Activated T-cell treated with anti-CD3 and anti-CD28 coated beads for 4 hours (primary cell): ENCODE measurements around the gene CLDN1.

Experiments used
- DNase-seq: peaks from one replicate; pipeline ENCODE4 v3.0.0-alpha.2; 2020

CLDN1 gene

DNA sequence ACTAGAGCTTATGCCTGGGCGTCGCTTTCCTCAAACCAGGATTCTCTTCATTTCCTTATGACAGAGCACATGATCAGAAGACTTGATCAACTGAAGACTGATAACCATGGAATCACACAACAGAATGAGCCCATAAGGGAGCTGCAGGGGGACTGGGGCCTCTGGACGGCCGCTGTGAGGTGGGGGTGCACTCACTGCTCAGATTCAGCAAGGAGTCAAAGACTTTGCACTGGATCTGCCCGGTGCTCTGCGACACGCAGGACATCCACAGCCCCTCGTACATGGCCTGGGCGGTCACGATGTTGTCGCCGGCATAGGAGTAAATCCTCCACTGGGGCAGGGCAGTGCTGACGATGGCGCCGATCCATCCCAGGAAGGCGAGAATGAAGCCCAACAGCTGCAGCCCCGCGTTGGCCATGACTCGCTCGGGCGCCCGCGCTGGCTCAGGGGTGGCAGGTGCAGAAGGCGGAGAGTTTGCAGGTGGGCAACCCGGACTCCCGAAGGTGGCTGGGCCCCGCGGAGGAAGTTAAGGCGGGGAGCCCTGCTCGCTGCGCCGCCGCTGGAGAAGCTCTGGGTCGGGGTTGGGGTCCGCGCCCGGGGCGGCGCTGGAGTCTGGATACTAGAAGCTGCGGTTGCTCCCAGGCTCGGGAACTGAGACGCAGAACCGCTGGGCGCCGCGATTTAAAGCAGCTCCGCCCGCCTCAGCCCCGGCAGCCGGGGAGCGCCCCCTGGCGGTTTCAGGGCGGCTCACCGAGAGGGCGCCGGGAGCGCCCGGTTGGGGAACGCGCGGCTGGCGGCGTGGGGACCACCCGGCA, at the start of gene CLDN1:
Gene CLDN1, minus strand, starts transcription at position 658 of the 815 bp plus-strand sequence. Its CDS starts 240 bp downstream, at position 418.
- peak; percentile 62 for DNase-seq

DNA sequence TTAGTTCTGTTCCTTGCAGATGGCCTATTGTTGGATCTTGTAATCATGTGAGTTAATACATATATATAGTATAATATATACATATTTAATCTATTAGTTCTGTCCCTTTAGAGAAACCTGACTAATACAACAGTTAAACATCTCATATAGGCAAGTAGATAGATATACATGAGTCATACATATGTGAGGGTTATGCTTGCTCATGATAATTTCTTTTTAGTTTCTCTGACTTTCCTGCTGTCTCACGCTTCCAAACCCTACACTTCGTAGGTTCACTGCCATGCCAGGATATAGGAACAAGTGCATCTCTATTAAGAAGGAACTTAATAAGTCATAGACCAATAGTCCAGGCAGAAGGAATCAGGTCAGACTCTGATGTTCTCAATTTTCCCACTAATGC, 48.9 kb upstream of the CLDN1 start:
- DNase-seq, result no peak

DNA sequence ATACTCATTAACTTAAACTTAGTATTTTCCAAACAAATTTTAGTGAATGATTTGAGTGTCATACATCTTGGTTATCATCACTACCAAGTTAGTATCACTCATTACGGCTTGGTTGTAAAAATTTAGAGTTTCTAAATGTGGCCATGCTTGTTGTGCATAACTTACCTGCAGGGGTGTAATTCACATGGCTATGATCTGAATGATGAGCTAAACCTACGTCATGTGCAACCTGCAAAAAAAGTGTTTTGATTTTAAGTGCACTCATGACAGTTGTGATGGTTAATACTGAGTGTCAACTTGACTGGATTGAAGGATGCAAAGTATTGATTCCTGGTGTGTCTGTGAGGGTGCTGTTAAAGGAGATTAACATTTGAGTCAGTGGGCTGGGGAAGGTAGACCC, 48.1 kb upstream of the CLDN1 start:
- no peak for DNase-seq

DNA sequence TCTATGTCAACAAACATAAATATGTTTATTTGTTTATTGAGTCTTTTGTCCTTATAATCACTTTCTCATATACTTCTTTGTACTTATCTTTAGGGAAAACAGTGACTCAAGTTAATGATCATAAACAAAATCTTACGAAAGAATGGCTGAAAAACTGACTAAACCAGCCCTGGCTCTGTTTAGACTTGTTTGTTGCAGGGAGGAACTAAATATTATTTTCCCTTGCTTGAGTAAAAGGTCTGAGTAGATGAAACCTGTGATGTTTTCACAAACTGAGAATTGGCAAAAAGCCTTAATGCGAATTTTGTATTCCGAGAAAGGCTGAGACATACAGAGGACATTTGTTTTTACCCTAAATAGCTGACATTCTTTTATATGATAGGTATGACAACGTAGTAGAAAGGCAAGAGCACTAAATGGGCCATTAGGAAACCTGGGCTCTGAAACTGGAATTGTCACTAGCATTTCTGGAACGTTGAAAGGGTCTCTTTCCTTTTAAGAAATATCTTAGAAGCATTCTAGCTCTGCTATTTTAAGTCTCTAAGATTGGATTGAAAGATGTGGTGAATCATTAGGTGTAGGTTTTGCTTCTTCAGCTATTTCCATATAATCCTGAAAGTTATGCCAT, 47.5 kb upstream of the CLDN1 start:
- DNase-seq, result no peak

- DNase-seq, result no peak
Observed at GRCh38 chr3:190368881-190369280, 46.6 kb upstream of the CLDN1 start.

GRCh38 chr3:190366133-190366532, 43.9 kb upstream of the CLDN1 start:
- no peak for DNase-seq

DNA sequence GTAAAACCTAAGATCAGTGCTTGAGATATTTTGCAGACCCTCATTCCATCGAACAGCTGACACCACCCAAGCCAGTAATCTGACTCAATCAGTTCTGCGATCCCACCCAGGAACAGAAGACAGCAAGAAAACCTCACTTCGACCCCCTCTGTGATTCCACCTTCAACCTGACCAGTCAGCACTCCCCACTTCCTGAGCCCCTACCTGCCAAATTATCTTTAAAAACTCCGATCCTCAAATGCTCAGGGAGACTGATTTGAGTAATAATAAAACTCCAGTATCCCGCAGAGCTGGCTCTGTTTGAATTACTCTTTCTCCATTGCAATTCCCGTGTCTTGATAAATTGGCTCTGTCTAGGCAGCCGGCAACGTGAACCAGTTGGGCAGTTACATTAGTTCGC, 40.0 kb upstream of the CLDN1 start:
- no peak for DNase-seq

GRCh38 chr3:190361791-190362190, 39.5 kb upstream of the CLDN1 start:
- DNase-seq, result no peak

GRCh38 chr3:190360228-190360627, 38.0 kb upstream of the CLDN1 start:
- DNase-seq, result no peak

GRCh38 chr3:190359813-190360212, 37.6 kb upstream of the CLDN1 start:
- DNase-seq, result no peak

- DNase-seq, result no peak
Observed at GRCh38 chr3:190357468-190357867, 35.2 kb upstream of the CLDN1 start.

DNA sequence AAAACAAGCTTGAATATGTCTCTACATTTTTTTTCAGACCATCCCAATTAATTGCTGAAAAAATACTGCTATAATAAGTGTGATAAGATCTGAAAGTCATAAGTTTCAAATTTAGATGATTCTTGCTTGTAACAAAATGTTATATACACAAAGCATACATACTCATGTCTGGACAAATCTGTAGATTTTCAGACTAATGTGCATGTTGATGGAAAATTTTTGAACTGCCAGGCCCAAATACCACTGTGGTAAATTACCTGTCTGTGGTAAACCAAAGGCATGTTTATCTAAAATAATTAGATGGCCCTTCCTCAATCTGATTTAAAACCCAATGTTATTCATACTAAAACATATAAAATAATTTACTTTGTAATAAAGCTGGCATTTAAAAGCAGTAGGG, 34.0 kb upstream of the CLDN1 start:
- no peak for DNase-seq

GRCh38 chr3:190352861-190353457, 30.7 kb upstream of the CLDN1 start:
- DNase-seq, result no peak

DNA sequence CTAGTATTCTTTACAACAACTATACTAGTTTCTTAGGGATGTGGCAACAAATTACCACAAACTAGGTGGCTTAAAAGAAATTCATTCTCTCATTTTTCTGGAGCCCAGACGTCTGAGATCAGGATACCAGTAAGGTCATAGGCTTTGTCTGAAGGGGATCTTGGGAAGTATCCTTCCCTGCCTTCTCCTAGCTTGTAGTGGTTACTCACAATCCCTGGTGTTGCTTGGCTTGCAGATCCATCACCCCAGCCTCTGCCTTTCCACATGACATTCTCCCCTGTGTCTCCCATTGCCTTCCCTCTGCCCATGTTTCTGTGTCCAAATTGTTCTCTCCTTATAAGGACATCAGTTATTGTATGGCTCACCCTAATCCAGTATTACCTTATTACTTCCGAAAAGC, 24.3 kb upstream of the CLDN1 start:
- DNase-seq, result no peak

DNA sequence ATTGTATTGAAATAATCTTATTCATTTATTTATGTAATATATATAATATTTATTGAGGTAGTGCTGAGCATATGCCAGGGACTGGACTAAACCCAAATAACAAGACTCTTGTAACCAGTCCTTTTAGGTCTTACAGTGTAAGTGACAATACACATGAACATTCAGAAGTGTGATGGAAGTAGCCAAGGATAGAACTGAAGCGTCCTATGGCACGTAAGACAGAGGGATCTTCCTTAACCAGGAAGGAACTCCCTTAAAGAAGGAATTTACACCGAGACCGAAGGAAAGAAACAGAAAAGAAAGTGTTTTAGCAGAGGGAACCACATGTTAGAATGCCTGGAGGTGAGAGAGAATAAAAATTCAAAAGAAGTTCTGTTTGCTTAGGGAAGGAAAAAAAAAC, 23.6 kb upstream of the CLDN1 start:
- no peak for DNase-seq

GRCh38 chr3:190345027-190345821, 23.0 kb upstream of the CLDN1 start:
- no peak for DNase-seq

GRCh38 chr3:190340071-190340470, 17.8 kb upstream of the CLDN1 start:
- DNase-seq, result no peak

DNA sequence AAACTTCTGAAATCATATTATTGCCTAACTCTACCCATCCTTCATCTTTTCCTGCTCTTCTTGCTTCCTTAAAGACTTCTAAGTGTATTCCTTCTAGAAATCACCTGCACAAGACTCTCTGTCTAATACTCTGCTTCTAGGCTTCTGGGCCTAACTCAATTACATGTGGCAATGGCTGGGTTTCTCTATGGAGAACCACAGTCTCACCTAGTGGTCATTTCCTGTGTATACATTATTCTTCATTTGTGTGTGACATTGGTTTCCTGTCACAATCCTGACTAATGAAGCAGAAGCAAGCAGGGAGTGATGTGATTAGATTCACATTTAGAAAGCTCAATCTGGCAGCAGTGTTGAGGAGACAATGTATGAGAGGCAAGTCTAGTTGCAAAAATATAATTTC, 16.9 kb upstream of the CLDN1 start:
- no peak for DNase-seq

DNA sequence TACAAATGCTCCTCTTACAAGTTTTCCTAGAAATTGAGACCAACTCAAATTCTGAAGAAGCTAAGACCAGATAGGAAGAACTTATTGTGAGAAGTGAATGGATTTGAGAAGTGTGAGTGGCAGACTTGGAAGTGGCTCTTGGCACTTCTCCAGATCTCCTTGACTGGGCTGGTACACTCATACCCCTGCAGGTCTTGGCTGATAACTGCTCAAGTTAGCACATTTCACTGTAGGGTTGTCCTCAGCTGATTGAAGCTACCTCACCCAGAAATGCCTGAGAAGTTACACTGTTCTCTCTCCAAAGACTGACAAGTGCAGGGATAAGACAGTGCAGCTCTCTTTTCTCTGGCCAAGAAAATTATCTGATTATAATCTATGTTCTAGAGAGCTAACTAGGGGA, 16.5 kb upstream of the CLDN1 start:
- no peak for DNase-seq

GRCh38 chr3:190337301-190337700, 15.1 kb upstream of the CLDN1 start:
- DNase-seq, result no peak

DNA sequence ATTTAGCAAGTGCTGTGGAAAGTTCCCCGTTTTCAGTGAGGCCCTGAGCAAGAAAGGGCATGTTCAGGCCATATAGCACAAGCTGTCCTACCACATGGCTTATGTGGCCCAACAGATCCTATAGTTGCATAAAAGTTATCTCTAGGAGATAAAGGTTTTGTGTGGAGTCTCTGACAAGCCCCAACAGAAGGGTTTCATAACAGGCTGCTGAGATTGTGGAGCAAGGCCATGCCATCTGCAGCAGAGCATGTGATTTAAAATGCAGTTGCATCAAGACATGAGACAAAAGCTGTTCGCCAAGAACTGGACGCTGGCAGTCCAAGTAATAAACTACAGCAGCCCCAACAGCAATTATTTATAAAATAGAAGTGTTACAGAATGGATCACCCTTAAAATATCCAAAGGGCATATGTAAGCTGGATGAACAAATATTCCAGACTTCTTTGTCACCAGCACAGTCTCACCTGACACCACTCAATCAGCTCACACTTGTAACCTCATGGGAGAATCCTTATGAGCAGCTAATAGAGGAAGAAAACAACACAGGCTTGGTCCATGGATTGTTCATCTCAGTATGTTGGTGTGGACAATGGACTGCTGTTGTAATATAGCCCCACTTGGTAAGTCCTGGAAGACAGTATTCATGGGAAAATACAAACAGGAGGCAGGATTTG, 14.4 kb upstream of the CLDN1 start:
- DNase-seq, result no peak

DNA sequence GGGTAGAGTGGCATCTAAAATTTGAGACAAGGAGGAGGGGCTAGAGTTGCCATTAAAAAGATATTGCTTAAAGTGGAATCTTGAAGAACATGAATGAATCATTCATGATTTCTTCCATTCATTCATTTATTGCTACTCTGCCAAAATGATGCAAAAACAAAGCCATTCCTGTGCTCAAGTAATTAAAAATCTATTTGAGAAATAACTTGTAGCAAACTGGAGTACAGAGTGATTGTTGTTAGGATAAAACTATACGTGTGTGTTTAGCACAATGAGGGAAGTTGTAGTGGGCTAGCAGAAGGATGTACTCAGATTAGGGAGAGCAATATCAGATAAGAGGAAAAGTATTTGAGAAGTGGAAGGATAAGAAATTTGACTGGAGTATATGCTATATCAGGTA, 11.7 kb upstream of the CLDN1 start:
- DNase-seq, result no peak
